ENCODE measurements around the gene S1PR1.

Gene S1PR1

DNA sequence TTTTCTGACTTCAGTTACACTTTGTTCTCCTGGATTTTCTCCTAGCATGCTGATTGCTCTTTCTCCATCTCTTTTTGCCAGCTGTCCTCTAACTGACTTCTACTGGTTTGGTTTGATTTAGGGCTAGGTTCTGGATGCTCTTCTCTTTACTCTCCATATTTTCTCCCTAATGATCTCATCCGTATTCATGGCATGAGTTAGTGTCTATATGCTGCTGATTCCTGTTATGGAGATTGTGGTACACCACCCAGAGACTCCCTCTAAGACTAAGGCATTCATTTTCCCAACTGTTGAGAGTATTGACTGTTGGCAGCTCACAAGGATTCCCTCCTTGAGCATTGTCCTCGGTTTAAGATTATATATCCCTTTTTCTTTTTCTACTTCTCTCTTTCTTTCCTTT, 28.9 kb downstream of the S1PR1 start:
- TF ChIP-seq, protein P1, sequence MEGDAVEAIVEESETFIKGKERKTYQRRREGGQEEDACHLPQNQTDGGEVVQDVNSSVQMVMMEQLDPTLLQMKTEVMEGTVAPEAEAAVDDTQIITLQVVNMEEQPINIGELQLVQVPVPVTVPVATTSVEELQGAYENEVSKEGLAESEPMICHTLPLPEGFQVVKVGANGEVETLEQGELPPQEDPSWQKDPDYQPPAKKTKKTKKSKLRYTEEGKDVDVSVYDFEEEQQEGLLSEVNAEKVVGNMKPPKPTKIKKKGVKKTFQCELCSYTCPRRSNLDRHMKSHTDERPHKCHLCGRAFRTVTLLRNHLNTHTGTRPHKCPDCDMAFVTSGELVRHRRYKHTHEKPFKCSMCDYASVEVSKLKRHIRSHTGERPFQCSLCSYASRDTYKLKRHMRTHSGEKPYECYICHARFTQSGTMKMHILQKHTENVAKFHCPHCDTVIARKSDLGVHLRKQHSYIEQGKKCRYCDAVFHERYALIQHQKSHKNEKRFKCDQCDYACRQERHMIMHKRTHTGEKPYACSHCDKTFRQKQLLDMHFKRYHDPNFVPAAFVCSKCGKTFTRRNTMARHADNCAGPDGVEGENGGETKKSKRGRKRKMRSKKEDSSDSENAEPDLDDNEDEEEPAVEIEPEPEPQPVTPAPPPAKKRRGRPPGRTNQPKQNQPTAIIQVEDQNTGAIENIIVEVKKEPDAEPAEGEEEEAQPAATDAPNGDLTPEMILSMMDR (IDR thresholded peaks at IDR 0.05; ENCODE audit: insufficient read depth, low read depth, low read length, missing control alignments) = no peak
- no peak for DNase-seq (ENCODE audit: low read depth)
- no peak overlapping the region for H3K4me3 ChIP-seq (ENCODE audit: low read depth, low read length)

DNA sequence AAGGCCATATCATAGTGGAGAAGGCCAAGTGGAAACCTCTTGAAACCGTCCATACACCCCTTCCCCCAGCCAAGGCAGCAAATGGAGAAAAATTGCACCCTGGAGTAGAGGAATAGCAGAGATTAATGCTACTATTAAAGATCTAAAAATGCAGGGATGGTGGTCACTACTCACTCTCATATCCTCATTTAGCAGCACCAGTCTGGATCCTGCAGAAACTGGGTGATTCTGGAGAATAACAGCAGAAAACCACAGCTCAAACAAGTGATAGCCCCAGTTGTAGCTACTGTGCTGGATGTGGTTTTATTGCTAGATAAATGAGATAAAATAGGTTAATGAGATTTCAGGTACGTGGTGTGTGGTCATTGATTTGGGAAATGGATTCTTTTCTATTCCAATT, 30.3 kb downstream of the S1PR1 start:
- TF ChIP-seq, protein P1 (IDR thresholded peaks at IDR 0.05; ENCODE audit: insufficient read depth, low read depth, low read length, missing control alignments) = no peak
- no peak for DNase-seq (ENCODE audit: low read depth)
- H3K4me3 ChIP-seq (ENCODE audit: low read depth, low read length) = no peak overlapping the region

DNA sequence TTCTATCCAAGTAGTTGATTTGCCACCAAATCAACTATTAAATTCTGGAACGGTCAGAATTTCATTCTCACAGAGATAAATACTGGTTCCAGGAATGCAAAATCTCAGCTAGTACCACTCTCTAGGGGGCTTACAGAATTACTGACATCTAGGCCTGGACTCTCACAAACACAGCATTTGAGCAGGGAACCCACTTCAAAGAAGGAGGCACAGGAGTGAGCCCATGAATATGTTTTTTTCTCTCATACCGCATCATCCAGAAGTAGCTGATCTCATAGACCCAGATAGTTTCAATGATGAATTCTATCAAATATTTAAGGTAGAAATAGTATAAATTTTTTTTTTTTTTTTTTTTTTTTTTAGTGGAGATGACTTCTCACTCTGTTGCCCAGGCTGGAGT, 32.1 kb downstream of the S1PR1 start:
- H3K4me3 ChIP-seq (ENCODE audit: low read depth, low read length) = no peak overlapping the region
- DNase-seq (ENCODE audit: low read depth) = no peak
- TF ChIP-seq, protein P1 (IDR thresholded peaks at IDR 0.05; ENCODE audit: insufficient read depth, low read depth, low read length, missing control alignments) = no peak

DNA sequence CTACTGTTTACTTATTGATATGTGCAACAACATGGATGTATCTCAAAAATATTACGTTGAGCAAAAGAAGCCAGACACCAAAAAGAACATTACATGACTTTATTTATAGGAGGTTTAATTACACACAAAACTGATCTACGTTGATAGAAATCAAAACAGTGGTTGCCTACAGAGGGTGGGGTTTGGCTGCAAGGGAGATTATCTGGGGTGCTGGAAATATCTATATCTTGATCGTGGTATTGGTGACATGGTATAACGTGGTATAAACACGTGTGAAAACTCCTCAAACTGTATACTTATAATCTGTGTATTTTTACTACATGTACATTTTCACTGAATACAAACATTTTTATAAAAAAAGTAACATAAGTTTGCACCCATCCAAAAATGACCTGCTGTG, 38.9 kb downstream of the S1PR1 start:
- H3K4me3 ChIP-seq (ENCODE audit: low read depth, low read length) = no peak overlapping the region
- no peak for DNase-seq (ENCODE audit: low read depth)
- TF ChIP-seq, protein P1 (IDR thresholded peaks at IDR 0.05; ENCODE audit: insufficient read depth, low read depth, low read length, missing control alignments) = no peak

DNA sequence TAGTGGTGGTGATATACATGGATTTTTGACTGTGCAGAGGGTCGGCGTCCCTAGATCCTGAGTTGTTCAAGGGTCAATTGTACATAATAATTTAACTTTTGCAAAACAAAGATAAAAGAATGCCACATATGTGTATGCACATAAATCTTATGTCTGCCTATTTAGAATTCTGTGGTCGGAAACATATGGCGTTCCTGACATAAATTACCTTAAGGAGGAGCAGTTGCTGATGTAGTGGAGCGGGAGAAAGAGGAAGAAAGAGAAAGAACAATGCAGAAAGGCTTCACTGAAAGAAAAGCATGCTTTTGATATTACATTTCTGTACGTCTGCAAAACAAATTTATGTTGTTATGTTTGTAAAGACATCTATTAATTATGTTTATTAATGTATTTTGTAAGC, 40.0 kb downstream of the S1PR1 start:
- DNase-seq (ENCODE audit: low read depth) = no peak
- TF ChIP-seq, protein P1 (IDR thresholded peaks at IDR 0.05; ENCODE audit: insufficient read depth, low read depth, low read length, missing control alignments) = no peak
- no peak overlapping the region for H3K4me3 ChIP-seq (ENCODE audit: low read depth, low read length)

DNA sequence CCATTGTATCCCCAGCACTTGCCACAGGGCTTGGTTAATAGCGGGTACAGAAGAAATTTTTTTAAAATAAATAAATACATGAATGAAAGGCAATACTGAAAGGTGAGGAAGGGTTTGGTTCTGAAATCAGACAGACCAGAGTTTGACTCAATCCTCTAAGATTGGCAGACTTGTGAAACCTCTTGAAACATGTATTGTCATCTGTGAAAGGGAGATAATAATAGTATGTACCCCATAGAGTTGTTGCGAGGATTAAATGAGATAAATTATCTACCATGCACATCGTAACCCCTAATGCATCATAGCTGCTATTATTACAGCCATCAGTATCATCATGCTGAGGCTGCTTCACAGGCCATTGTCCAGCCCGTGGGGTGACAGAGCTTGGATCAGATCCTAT, 41.4 kb downstream of the S1PR1 start:
- no peak overlapping the region for H3K4me3 ChIP-seq (ENCODE audit: low read depth, low read length)

DNA sequence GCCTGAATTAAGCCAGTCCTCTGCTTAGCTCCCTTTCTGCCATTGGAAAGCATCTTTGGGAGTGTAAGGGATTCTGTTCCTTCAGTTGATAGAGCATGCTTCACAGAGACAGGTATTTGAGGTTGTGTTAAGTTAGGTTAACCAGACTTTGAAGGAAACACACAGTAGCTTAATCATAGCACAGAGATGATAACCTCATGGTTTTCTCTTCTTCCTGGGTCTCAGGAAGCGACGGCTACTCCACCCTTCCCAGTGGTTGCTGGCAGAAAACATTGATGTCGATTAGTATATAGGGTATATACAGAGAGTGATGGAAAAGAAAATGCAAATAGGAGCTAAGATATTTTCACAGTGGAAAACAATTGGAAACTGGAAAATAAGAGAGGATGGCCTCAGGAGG, 42.0 kb downstream of the S1PR1 start:
- DNase-seq (ENCODE audit: low read depth) = no peak

More for the DNA sequence above, 41.4 kb downstream of the S1PR1 start:
- TF ChIP-seq, protein P1 (IDR thresholded peaks at IDR 0.05; ENCODE audit: insufficient read depth, low read depth, low read length, missing control alignments) = no peak
- no peak for DNase-seq (ENCODE audit: low read depth)

More for the DNA sequence above, 42.0 kb downstream of the S1PR1 start:
- TF ChIP-seq, protein P1 (IDR thresholded peaks at IDR 0.05; ENCODE audit: insufficient read depth, low read depth, low read length, missing control alignments) = no peak
- H3K4me3 ChIP-seq (ENCODE audit: low read depth, low read length) = no peak overlapping the region

Data from GM12865 (cell line).